ENCODE measurements around the gene NOTUM. TPM values are rescaled to one million over a fixed set of nuclear protein-coding genes. Genes with fewer than 3 reads are reported as not detected.

NOTUM gene
- total RNA-seq, 1 experiment from 2014 or later = not detected

DNA sequence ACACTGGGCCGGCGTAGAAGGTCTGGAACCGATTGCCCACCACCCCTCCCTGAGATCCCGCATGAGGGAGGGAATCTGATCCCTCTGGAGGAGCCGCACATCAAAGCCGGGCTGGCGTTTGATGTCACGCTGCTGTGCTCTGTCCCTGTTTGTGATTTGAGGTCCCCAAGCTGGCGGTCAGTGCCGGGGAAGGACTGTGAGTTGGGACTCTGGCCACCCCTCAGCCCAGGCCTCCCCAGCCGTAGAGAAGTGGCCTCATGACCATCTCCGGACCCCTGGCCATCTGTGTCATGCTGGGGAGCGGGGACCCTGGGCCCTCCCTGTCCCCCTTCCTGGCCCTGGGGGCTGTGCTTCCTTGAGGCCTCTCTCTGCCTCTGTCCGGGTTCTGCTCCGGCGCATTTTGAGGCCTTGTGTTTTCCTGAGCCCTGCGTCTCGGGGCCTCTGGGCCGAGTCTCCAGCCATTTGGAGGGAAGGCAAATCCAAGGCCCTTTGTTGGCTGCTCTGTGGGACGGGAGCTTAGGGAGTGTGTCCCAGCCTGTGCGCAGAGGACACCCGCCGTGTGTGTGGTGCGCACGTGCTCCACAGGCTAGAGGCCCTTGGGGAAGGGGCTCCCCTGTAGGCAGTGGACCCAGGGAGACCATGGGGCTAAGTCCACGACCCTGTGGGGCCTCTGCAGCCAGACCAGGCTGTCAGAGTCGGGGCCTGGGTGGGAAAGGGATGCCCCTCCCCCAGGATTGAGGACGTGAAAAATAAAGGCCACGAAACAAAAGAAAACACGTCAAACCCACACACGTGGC, 31.5 kb upstream of the NOTUM start:
- H3K4me1 Mint-ChIP-seq (ENCODE audit: insufficient read depth, unreplicated experiment) = peaks cover 13% of the 10 kb centered on the region

DNA sequence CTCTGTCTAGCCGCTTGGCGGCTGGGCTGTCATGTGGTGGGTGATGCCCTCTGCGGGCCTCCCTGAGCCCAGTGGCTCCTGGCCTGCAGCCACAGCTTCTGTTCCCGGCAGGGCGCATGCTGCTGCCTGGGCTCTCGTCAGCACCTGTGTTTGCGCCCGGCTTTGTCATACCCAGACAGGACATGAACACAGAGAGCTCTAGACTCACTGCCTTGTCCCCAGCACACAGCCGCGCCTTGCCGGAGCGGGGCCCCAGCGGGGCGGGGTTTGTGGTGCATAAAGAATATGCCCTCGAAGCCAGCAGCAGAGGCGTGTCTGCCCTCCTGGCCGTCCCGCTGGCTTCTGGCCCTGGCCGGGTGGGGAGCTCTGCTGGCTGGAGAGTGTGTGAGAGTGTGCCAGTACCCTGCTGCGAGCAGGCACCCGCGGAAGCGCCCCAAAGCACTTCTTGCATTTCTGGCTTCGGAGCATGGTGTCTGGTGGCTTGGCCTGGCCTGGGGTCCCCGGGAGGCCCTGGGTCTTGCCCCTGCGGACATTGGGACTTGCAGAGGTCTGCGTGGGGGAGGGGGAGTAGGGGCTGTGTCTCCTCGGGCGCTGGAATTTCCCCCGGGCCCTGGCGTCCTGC, 30.8 kb upstream of the NOTUM start:
- BruUV-seq (replicated peaks) = no TSS peak
- DNase-seq (ENCODE audit: unreplicated experiment) = peak; percentile 92
- Mint-ChIP-seq H3K27ac (ENCODE audit: low read depth, unreplicated experiment) (peak overlapping the region; percentile 31), H3K27me3 (ENCODE audit: insufficient read depth, unreplicated experiment) (no peaks in the 10 kb centered on the region), H3K4me1 (ENCODE audit: insufficient read depth, unreplicated experiment) (peaks cover 13% of the 10 kb centered on the region), H3K9me3 (ENCODE audit: unreplicated experiment) (no peaks in the 10 kb centered on the region), H3K36me3 (ENCODE audit: insufficient read depth, unreplicated experiment) (peaks cover 13% of the 10 kb centered on the region), H3K4me3 (ENCODE audit: unreplicated experiment) (peak overlapping the region; percentile 56)
- CTCF ChIA-PET = interaction anchor here (0.6 to 2.0 kb wide), 8 partner anchors 9 to 71 kb away, joined by 3 to 15 read pairs (median 5); partner anchors contain the start of gene NOTUM
- POLR2A ChIA-PET = interaction anchor here (0.6 to 2.7 kb wide), 15 partner anchors 11 to 466 kb away, joined by 3 to 55 read pairs (median 5); partner anchors contain the start of genes CENPX, LRRC45 and MAFG
- TF ChIP-seq, protein P1, sequence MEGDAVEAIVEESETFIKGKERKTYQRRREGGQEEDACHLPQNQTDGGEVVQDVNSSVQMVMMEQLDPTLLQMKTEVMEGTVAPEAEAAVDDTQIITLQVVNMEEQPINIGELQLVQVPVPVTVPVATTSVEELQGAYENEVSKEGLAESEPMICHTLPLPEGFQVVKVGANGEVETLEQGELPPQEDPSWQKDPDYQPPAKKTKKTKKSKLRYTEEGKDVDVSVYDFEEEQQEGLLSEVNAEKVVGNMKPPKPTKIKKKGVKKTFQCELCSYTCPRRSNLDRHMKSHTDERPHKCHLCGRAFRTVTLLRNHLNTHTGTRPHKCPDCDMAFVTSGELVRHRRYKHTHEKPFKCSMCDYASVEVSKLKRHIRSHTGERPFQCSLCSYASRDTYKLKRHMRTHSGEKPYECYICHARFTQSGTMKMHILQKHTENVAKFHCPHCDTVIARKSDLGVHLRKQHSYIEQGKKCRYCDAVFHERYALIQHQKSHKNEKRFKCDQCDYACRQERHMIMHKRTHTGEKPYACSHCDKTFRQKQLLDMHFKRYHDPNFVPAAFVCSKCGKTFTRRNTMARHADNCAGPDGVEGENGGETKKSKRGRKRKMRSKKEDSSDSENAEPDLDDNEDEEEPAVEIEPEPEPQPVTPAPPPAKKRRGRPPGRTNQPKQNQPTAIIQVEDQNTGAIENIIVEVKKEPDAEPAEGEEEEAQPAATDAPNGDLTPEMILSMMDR (IDR thresholded peaks at IDR 0.05; ENCODE audit: unreplicated experiment) = no peak
- intact Hi-C loops (cut with micrococcal nuclease) = loop anchor here (1.0 kb wide), 1 partner anchor 32 kb away; the partner anchor contains the start of gene LRRC45

More for the DNA sequence above, 31.5 kb upstream of the NOTUM start:
- intact Hi-C loops (cut with micrococcal nuclease) = no loop called here
- no TSS peak for BruUV-seq (replicated peaks)
- POLR2A ChIA-PET = interaction anchor here (0.6 to 2.7 kb wide), 11 partner anchors 11 to 76 kb away, joined by 3 to 55 read pairs (median 10); partner anchors contain the start of genes CENPX, LRRC45 and MAFG
- Mint-ChIP-seq H3K27ac (ENCODE audit: low read depth, unreplicated experiment) (peak overlapping the region; percentile 31), H3K9me3 (ENCODE audit: unreplicated experiment) (no peaks in the 10 kb centered on the region), H3K27me3 (ENCODE audit: insufficient read depth, unreplicated experiment) (no peaks in the 10 kb centered on the region), H3K36me3 (ENCODE audit: insufficient read depth, unreplicated experiment) (peaks cover 18% of the 10 kb centered on the region), H3K4me3 (ENCODE audit: unreplicated experiment) (peak overlapping the region; percentile 56)
- no peak for DNase-seq (ENCODE audit: unreplicated experiment)
- TF ChIP-seq, protein P1 (IDR thresholded peaks at IDR 0.05; ENCODE audit: unreplicated experiment) = no peak
- CTCF ChIA-PET = interaction anchor here (0.8 to 2.0 kb wide), 3 partner anchors 10 to 33 kb away, joined by 3 to 15 read pairs (median 5); partner anchors contain the start of gene NOTUM

DNA sequence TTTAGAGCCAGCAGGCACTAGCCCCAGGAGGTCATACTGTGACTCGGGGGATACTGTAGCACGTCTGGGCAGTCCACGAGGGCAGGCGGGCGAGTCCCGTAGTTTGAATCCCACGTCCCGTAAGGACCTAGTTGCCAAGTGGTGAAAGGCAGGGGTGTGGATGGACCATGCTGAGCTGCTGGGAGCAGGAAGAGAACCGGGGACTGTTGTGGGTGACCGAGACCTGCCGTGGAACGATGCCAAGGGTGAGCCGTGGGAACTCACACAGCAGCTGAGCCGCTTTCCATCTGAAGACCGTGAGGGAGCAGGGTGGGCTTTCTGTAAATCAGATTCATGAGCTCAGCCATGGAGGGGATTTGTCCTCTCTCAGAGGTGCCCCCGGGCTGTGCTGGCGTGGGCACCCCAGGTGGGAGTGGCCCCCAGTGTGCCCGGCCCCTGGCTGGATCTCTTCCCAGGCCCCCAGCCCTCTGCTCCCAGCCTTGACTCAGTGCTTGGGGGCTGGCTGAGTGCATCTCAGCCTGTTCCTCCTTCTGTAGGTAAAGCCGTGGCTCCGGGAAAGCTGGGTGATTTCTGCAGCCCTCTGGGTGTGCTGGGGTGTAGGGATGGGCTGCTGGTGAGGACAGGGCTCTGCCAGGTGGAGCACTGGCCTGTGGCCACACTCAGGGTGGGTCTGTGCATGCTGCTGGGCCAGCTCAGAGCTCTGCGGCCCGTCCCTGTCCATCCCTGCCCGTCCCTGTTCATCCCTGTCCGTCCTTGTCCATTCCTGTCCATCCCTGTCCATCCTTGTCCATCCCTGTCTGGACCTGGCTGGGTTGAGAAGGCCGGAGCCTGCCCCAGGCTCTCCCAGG, 30.1 kb upstream of the NOTUM start:
- BruUV-seq (replicated peaks) = no TSS peak
- Mint-ChIP-seq H3K4me1 (ENCODE audit: insufficient read depth, unreplicated experiment) (peaks cover 13% of the 10 kb centered on the region), H3K27ac (ENCODE audit: low read depth, unreplicated experiment) (peak overlapping the region; percentile 31), H3K4me3 (ENCODE audit: unreplicated experiment) (peak overlapping the region; percentile 56), H3K36me3 (ENCODE audit: insufficient read depth, unreplicated experiment) (peaks cover 20% of the 10 kb centered on the region), H3K27me3 (ENCODE audit: insufficient read depth, unreplicated experiment) (no peaks in the 10 kb centered on the region), H3K9me3 (ENCODE audit: unreplicated experiment) (no peaks in the 10 kb centered on the region)
- CTCF ChIA-PET = interaction anchor here (0.6 to 2.0 kb wide), 7 partner anchors 11 to 72 kb away, joined by 3 to 15 read pairs (median 5); partner anchors contain the start of gene NOTUM
- TF ChIP-seq, protein P1 (IDR thresholded peaks at IDR 0.05; ENCODE audit: unreplicated experiment) = no peak
- intact Hi-C loops (cut with micrococcal nuclease) = loop anchor here (1.0 kb wide), 1 partner anchor 32 kb away; the partner anchor contains the start of gene LRRC45
- no peak for DNase-seq (ENCODE audit: unreplicated experiment)
- POLR2A ChIA-PET = interaction anchor here (0.6 to 2.7 kb wide), 18 partner anchors 10 to 465 kb away, joined by 3 to 55 read pairs (median 4); partner anchors contain the start of genes CENPX, LRRC45 and MAFG

All from MCF 10A (cell line).